GM18505 (cell line): Measurements from ENCODE around the gene ANKRD44.

Experiments used
- ATAC-seq: cut with Tn5 transposase; IDR thresholded peaks from one replicate; pipeline ENCODE4 v1.9.1; 2021; ENCODE audit not compliant: unreplicated experiment
- POLR2A ChIP-seq: IDR thresholded peaks from 4 replicates; pipeline ENCODE4 v1.6.1; 2011; ENCODE audit warnings: borderline replicate concordance; ENCODE audit not compliant: insufficient read depth, insufficient read length; ENCODE audit errors: extremely low read depth

The ANKRD44 gene

GRCh38 chr2:197165020-197165419 lies 145.6 kb downstream of the ANKRD44 start:
- no peak for TF ChIP-seq POLR2A
- ATAC-seq, result no peak

GRCh38 chr2:197164141-197164754 lies 146.3 kb downstream of the ANKRD44 start:
- TF ChIP-seq POLR2A, result no peak
- no peak for ATAC-seq

GRCh38 chr2:197163712-197164140 lies 146.9 kb downstream of the ANKRD44 start:
- ATAC-seq, result no peak
- TF ChIP-seq POLR2A, result no peak

GRCh38 chr2:197161774-197162173 lies 148.8 kb downstream of the ANKRD44 start:
- no peak for TF ChIP-seq POLR2A
- no peak for ATAC-seq

GRCh38 chr2:197159661-197160211 lies 150.8 kb downstream of the ANKRD44 start:
- no peak for TF ChIP-seq POLR2A
- ATAC-seq, result no peak

GRCh38 chr2:197158591-197159550 lies 151.7 kb downstream of the ANKRD44 start:
- no peak for ATAC-seq

GRCh38 chr2:197157879-197158537 lies 152.6 kb downstream of the ANKRD44 start:
- ATAC-seq, result no peak
- no peak for TF ChIP-seq POLR2A

More at GRCh38 chr2:197158591-197159550, 151.7 kb downstream of the ANKRD44 start:
- TF ChIP-seq POLR2A, result no peak

- no peak for TF ChIP-seq POLR2A
- no peak for ATAC-seq
These were observed 153.8 kb downstream of the ANKRD44 start for GRCh38 chr2:197156771-197157170.

GRCh38 chr2:197152451-197153228 lies 157.9 kb downstream of the ANKRD44 start:
- no peak for TF ChIP-seq POLR2A
- ATAC-seq, result peak; percentile 84

GRCh38 chr2:197149546-197149945 lies 161.0 kb downstream of the ANKRD44 start:
- no peak for ATAC-seq
- TF ChIP-seq POLR2A, result no peak

- no peak for TF ChIP-seq POLR2A
- no peak for ATAC-seq
These were observed 162.2 kb downstream of the ANKRD44 start for GRCh38 chr2:197148401-197148800.

GRCh38 chr2:197147942-197148341 lies 162.6 kb downstream of the ANKRD44 start:
- TF ChIP-seq POLR2A, result no peak
- ATAC-seq, result no peak

- no peak for ATAC-seq
- TF ChIP-seq POLR2A, result no peak
These were observed 163.6 kb downstream of the ANKRD44 start for GRCh38 chr2:197146995-197147394.

- no peak for TF ChIP-seq POLR2A
- peak; percentile 93 for ATAC-seq
These were observed 165.0 kb downstream of the ANKRD44 start for GRCh38 chr2:197145471-197146056.
